Activated CD8-positive, alpha-beta memory T cell treated with anti-CD3 and anti-CD28 coated beads, Interleukin-2, amount 10 ng/mL, durations not matched to agents 7 days and 5 days (primary cell): ENCODE measurements around the gene SLC12A3. TPM values are rescaled to one million over a fixed set of nuclear protein-coding genes. Genes with fewer than 3 reads are reported as not detected.
"Not testable (repeated sequence)": the region's sequence is repeated elsewhere in the genome, so short reads cannot be mapped to it uniquely, and the experiment has no call there.

Experiments used
- ATAC-seq: fragments of 150-1000 bp; cut with Tn5 transposase; one replicate; pipeline ENCODE4 v1.10.0; 2021; ENCODE audit warnings: moderate library complexity
- CTCF ChIA-PET: fragments of 350-600 bp; sonication (Branson Sonifier 250); formaldehyde crosslinking; loops from one replicate; lab custom pipeline; 2021; ENCODE audit warnings: antibody characterized with exemption; lab: Charles Lee
- DNase-seq: peaks from one replicate; pipeline ENCODE4 v3.0.0-alpha.2; 2020
- H3K27ac Mint-ChIP-seq: one replicate; pipeline ENCODE4 v1.8.0; 2021; ENCODE audit warnings: mild to moderate bottlenecking, mixed read lengths
- H3K27me3 Mint-ChIP-seq: one replicate; pipeline ENCODE4 v1.8.0; 2021; ENCODE audit warnings: mixed read lengths
- H3K36me3 Mint-ChIP-seq: one replicate; pipeline ENCODE4 v1.8.0; 2021; ENCODE audit warnings: mild to moderate bottlenecking, mixed read lengths
- H3K4me1 Mint-ChIP-seq: one replicate; pipeline ENCODE4 v1.8.0; 2021; ENCODE audit warnings: mixed read lengths
- H3K4me3 Mint-ChIP-seq: one replicate; pipeline ENCODE4 v1.8.0; 2021; ENCODE audit warnings: mild to moderate bottlenecking, moderate library complexity, mixed read lengths
- H3K9me3 Mint-ChIP-seq: one replicate; pipeline ENCODE4 v1.8.0; 2022; ENCODE audit warnings: low read depth, mixed read lengths
- total RNA-seq, 2 experiments: library from RNA; stranded (reverse); gene quantifications; one replicate each; pipeline ENCODE4 v1.2.3, GENCODE V29; 2021

Gene SLC12A3
- total RNA-seq, 2 experiments from 2014 or later, result not detected

DNA sequence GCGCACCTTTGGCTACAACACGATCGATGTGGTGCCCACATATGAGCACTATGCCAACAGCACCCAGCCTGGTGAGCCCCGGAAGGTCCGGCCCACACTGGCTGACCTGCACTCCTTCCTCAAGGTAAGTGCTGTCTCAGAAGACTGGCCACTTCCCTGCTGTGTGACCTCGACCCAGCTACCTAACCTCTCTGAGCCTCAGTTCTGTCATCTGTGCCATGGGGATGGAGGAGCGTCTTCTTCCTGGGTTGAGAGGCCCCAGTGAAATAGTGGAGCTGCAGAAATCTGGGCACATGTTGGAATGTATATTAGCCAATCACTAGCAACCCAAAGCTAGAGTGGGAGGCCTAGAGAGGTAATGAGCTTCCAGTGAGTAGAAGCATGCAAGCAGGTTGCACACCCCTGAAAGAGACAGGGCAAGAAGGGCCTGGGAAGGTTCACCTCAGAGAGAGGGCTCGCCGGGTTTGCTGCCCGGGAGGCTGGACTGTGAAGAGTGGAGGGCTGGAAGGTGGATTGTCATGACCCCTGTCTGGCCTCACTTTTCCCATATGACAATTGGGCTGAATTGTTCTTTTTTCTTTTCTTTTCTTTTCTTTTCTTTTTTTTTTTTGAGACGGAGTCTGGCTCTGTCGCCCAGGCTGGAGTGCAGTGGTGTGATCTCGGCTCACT is 521 bp downstream of the SLC12A3 start:
- no peak for ATAC-seq
- Mint-ChIP-seq H3K4me3 (no peak overlapping the region), H3K4me1 (peaks cover 47% of the 10 kb centered on the region), H3K27me3 (peaks cover 2% of the 10 kb centered on the region), H3K36me3 (no peaks in the 10 kb centered on the region), H3K9me3 (no peaks in the 10 kb centered on the region), H3K27ac (no peak overlapping the region)
- DNase-seq, result no peak
- CTCF ChIA-PET, result interaction anchor here (1.0 to 8.5 kb wide), 6 partner anchors 10 to 164 kb away, joined by 3 to 82 read pairs (median 4); no protein-coding TSS in a partner anchor

DNA sequence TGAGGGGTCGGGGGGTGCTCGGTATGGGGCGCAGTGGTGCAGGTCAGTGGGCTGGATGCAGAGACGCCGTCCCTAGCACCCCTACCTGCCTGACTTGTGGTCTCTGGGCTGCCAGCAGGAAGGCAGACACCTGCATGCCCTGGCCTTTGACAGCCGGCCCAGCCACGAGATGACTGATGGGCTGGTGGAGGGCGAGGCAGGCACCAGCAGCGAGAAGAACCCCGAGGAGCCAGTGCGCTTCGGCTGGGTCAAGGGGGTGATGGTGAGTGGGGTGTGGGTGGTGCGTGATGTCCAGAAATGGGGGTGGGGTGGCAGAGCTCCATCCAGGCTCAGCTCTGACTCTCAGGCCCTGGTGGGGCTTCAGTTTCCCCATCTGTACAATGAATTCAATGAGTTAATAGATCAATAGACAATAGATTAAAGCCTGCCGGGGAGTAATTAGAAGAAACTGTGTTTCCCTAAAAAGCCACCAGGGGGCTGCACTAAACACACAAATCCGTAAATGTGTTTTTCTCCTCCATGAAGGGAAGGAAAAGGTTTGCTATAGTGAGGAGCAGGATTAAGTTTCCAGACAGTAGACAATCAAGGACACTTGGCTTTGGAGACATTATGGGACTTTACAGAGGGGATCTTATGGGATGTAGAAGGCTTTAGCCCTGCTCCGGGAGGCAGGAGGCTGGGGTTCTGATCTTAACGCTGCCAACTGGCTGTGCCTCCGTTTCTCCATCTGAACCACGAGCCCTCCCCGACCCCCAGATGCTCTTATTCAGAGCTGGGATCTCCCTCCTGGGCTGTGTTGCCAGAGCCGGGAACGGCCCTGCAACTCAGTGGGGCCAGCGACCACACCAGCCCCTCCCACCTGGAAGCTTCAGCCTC is 2.2 kb downstream of the SLC12A3 start:
- Mint-ChIP-seq H3K4me3 (no peak overlapping the region), H3K36me3 (no peaks in the 10 kb centered on the region), H3K27ac (no peak overlapping the region), H3K4me1 (peaks cover 31% of the 10 kb centered on the region), H3K9me3 (no peaks in the 10 kb centered on the region), H3K27me3 (peaks cover 2% of the 10 kb centered on the region)
- DNase-seq (peak; percentile 56), ATAC-seq (no peak)
- CTCF ChIA-PET, result interaction anchor here (0.7 to 8.5 kb wide), 18 partner anchors 8 to 96 kb away, joined by 3 to 82 read pairs (median 6); partner anchors contain the start of gene HERPUD1

DNA sequence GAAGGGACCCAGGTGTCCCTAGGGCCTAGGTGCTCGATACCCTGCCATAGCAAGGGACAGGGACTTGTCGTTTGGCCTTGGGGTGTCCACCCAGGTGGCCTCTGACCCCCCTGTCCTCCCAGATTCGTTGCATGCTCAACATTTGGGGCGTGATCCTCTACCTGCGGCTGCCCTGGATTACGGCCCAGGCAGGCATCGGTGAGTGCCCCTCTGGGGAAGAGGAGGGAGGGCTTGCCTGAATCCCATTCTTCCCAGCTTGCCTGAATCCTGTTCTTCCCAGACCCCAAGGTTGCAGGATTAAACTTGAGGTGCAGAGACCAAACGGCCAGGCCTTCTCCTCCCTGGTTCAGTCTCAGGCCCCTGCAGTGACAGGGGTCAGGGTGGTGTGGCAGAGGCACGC is 3.2 kb downstream of the SLC12A3 start:
- no peaks in the 10 kb centered on the region for H3K36me3 Mint-ChIP-seq
- H3K4me3 Mint-ChIP-seq, result no peak overlapping the region
- H3K4me1 Mint-ChIP-seq, result peaks cover 27% of the 10 kb centered on the region
- CTCF ChIA-PET, result interaction anchor here (1.0 to 8.5 kb wide), 12 partner anchors 9 to 291 kb away, joined by 3 to 82 read pairs (median 8); partner anchors contain the start of gene HERPUD1
- DNase-seq, result no peak
- no peak for ATAC-seq
- peaks cover 2% of the 10 kb centered on the region for H3K27me3 Mint-ChIP-seq
- H3K9me3 Mint-ChIP-seq, result no peaks in the 10 kb centered on the region
- H3K27ac Mint-ChIP-seq, result no peak overlapping the region

DNA sequence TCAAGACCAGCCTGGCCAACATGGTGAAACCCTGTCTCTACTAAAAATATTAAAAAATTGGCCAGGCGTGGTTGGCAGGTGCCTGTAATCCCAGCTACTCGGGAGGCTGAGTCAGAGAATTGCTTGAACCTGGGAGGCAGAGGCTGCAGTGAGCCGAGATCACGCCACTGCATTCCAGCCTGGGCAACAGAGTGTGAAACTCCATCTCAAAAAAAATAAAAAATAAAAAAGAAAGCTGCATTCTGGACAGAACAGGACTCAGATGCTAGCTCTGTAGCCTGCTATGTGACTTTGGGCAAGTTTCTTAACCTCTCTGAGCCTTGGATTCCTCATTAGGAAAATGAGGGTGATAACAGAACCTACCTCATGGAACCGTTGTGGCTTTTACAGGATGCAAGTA is 3.8 kb downstream of the SLC12A3 start:
- ATAC-seq, H3K9me3 Mint-ChIP-seq, DNase-seq, H3K36me3 Mint-ChIP-seq, H3K27me3 Mint-ChIP-seq, H3K4me3 Mint-ChIP-seq, H3K27ac Mint-ChIP-seq: not testable (repeated sequence)
- CTCF ChIA-PET, result interaction anchor here (0.9 to 8.5 kb wide), 31 partner anchors 9 to 317 kb away, joined by 3 to 82 read pairs (median 4); partner anchors contain the start of genes NUP93, PSME3IP1 and RSPRY1
- peaks cover 22% of the 10 kb centered on the region for H3K4me1 Mint-ChIP-seq

DNA sequence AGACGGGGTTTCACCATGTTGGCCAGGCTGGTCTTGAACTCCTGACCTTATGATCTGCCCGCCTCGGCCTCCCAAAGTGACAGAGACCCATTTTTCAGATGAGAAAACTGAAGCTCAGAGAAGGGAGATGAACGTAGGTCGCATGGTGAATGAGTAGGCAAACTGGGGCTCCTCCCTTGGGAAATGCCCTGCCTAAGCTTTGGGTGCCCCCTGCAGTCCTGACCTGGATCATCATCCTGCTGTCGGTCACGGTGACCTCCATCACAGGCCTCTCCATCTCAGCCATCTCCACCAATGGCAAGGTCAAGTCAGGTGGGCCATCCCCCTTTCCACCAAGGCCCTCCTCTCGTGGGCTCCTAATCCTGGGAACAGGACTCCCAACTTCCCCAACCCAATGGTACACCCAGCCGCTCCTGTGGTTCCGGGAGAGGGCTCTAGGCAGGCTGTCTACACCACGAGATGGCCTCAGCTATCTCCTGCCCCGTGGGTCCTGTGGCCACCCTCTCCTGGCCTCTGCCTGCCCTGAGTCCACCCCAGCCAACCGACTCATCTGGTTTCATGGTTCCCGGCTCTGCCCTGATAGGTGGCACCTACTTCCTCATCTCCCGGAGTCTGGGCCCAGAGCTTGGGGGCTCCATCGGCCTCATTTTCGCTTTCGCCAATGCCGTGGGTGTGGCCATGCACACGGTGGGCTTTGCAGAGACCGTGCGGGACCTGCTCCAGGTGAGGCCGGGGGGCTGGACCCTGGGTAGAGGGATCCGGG is 4.7 kb downstream of the SLC12A3 start:
- no peaks in the 10 kb centered on the region for H3K27me3 Mint-ChIP-seq
- no peaks in the 10 kb centered on the region for H3K36me3 Mint-ChIP-seq
- no peaks in the 10 kb centered on the region for H3K9me3 Mint-ChIP-seq
- DNase-seq (peak; percentile 72), ATAC-seq (peak; percentile 81)
- H3K4me1 Mint-ChIP-seq, result peaks cover 19% of the 10 kb centered on the region
- CTCF ChIA-PET, result interaction anchor here (0.9 to 8.5 kb wide), 31 partner anchors 10 to 316 kb away, joined by 3 to 82 read pairs (median 4); partner anchors contain the start of genes NUP93, PSME3IP1 and RSPRY1
- no peak overlapping the region for H3K4me3 Mint-ChIP-seq
- H3K27ac Mint-ChIP-seq, result no peak overlapping the region

DNA sequence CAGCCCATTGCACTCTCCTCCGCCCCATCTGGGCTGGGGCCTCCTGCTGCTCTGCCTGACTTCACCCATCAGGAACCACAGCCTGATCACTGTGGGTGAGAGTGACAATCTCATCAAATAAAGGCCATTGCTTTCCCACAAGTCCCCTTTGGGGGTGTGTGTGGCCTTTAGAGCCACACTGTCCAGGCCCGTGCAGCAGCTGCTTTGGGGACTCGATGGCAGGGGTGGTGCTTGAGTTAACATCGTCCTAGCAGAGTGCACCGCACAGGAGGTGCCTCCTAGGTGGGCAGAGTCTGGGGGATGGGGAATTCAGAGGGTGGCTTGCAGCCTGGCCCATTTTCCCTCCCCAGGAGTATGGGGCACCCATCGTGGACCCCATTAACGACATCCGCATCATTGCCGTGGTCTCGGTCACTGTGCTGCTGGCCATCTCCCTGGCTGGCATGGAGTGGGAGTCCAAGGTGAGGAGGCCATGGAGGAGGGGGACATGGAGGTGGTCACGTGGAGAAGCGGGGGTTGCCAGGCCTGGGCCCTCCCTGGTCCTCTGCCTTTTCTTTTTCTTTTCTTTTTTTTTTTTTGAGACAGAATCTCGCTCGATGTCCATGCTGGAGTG is 5.4 kb downstream of the SLC12A3 start:
- ATAC-seq (no peak), DNase-seq (no peak)
- Mint-ChIP-seq H3K36me3 (no peaks in the 10 kb centered on the region), H3K27me3 (no peaks in the 10 kb centered on the region), H3K4me1 (peaks cover 19% of the 10 kb centered on the region), H3K4me3 (no peak overlapping the region), H3K27ac (no peak overlapping the region), H3K9me3 (no peaks in the 10 kb centered on the region)
- CTCF ChIA-PET, result interaction anchor here (1.1 to 8.5 kb wide), 13 partner anchors 11 to 293 kb away, joined by 3 to 82 read pairs (median 10); no protein-coding TSS in a partner anchor

DNA sequence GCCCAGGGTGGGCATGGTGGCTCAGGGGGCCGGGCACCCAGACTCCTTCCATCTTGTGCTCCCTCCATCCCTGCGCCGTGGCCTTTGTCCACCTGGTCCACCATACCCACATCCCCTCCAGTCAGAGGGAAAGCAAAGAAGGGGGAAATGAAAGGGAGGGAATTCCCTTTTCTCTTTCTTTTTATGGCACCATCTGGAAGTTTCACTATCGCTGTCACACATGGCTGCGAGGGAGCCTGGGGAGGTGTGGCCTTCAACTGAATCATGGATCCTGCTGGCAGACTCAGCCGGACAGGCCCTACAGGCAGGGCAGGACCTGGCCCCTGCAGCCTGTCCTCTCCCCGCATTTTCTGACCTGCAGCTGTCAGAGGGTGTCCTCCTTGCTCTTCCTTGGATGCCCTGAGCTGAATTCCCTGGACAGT is 6.2 kb downstream of the SLC12A3 start:
- DNase-seq (no peak), ATAC-seq (no peak)
- H3K9me3 Mint-ChIP-seq, result no peaks in the 10 kb centered on the region
- no peak overlapping the region for H3K4me3 Mint-ChIP-seq
- H3K4me1 Mint-ChIP-seq, result peaks cover 20% of the 10 kb centered on the region
- H3K36me3 Mint-ChIP-seq, result no peaks in the 10 kb centered on the region
- no peaks in the 10 kb centered on the region for H3K27me3 Mint-ChIP-seq
- CTCF ChIA-PET, result interaction anchor here (1.0 to 8.5 kb wide), 4 partner anchors 9 to 295 kb away, joined by 3 to 82 read pairs (median 3); no protein-coding TSS in a partner anchor
- no peak overlapping the region for H3K27ac Mint-ChIP-seq

DNA sequence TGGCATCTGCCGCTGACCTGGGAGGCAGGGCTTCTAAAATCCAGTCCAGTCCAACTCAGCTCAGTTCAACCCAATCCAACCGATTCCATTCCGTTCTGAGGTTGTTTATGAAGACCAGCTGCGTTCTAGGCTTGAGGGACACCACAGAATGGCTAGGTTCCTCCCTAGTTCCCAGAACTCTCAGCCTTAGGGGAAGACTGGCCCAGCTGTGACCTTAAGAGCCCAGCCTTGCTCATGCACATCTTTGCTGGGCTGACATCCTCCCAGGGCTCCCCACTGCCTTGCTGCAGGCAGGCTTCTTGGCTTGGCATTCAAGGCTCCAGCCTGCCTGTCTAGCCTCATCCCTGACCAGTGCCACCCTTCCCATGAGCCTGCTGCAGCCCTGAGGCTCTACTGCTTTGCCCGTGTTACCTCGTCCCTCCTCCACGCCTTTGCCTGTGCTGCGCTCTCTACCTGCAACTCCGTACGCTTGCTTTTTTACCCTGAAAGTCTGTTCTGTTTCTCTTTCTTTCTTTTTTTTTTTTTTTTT is 7.9 kb downstream of the SLC12A3 start:
- no peaks in the 10 kb centered on the region for H3K27me3 Mint-ChIP-seq
- no peaks in the 10 kb centered on the region for H3K9me3 Mint-ChIP-seq
- no peak overlapping the region for H3K27ac Mint-ChIP-seq
- H3K4me1 Mint-ChIP-seq, result peaks cover 14% of the 10 kb centered on the region
- DNase-seq, result no peak
- no peaks in the 10 kb centered on the region for H3K36me3 Mint-ChIP-seq
- H3K4me3 Mint-ChIP-seq, result no peak overlapping the region
- CTCF ChIA-PET, result no interaction called here
- ATAC-seq, result no peak

DNA sequence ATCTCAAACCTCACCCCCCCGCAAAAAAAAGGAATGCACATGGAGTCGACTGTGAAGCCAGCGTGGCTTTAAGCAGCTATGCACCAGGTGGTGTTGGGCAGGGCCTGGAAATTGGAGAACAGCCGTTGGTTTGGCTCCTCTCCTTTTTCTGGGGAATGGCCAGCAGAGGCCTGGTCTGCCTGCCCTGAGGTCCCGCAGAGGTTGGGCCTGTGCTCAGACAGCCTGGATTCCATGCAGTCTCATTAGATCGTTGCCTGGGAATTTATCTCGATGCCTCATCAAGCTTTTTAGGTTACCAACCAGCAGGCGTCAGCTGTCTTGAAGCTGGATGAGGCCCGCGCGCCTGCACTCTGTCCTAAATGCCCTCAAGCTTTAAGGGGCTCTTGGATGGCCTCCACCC is 9.8 kb downstream of the SLC12A3 start:
- H3K36me3 Mint-ChIP-seq, result no peaks in the 10 kb centered on the region
- H3K9me3 Mint-ChIP-seq, result no peaks in the 10 kb centered on the region
- H3K27ac Mint-ChIP-seq, result no peak overlapping the region
- H3K4me1 Mint-ChIP-seq, result peaks cover 10% of the 10 kb centered on the region
- DNase-seq, result no peak
- H3K4me3 Mint-ChIP-seq, result no peak overlapping the region
- ATAC-seq, result no peak
- no peaks in the 10 kb centered on the region for H3K27me3 Mint-ChIP-seq
- CTCF ChIA-PET, result interaction anchor here (1.0 to 2.5 kb wide), 4 partner anchors 8 to 89 kb away, joined by 3 to 7 read pairs (median 5); no protein-coding TSS in a partner anchor

DNA sequence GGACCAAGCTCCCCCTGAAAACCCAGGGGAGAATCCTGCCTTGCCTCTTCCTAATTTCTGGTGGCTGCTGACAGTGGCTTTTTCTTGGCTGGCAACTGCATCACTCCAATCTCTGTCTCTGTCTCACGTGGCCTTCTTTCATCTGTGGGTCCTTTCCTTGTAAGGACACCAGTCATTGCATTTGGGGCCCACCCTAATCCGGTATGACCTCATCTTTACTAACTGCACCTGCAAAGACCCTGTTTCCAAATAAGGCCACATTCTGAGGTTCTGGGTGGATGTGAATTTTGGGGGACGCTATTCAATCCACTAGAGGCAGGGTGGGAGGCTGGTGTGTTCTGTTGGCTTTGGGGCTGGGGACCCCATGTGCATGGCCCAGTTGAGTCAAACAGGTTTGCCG is 11.0 kb downstream of the SLC12A3 start:
- CTCF ChIA-PET, result interaction anchor here (0.6 to 2.5 kb wide), 5 partner anchors 10 to 329 kb away, joined by 3 to 7 read pairs (median 3); no protein-coding TSS in a partner anchor
- Mint-ChIP-seq H3K9me3 (no peaks in the 10 kb centered on the region), H3K27ac (no peak overlapping the region), H3K36me3 (no peaks in the 10 kb centered on the region), H3K27me3 (no peaks in the 10 kb centered on the region), H3K4me3 (no peak overlapping the region), H3K4me1 (peaks cover 9% of the 10 kb centered on the region)
- ATAC-seq (no peak), DNase-seq (no peak)

DNA sequence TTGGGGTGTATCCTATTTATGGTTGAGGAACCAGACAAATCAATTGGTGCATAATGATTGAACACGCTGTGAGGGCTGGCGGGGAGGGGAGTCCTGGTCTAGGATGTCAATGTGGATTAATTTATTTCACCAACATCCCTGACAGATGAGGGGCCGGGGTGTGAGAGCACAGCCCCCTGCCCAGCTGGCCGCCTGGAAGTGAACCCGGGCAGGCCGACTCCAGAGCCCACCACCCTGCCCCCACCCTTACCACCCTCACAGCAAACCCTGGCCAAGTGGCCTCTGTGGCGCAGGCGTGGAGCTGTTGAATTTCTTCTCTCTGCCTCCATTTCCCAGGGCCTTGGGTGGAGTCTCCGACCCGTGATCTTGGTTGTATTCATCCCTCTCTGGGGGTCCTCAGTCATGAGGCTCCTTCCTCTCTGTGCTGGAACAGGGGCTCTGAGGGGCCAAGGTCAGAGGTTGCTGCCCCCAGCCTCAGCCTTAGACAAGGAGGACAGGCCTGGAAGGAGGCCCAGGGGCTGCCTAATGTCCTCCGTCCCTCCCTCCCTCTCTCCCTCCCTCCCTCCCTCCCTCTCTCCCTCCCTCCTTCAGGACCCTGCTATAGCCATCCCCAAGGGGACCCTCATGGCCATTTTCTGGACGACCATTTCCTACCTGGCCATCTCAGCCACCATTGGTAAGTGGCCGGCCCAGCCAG is 12.6 kb downstream of the SLC12A3 start:
- Mint-ChIP-seq H3K4me3 (no peak overlapping the region), H3K27me3 (no peaks in the 10 kb centered on the region), H3K36me3 (no peaks in the 10 kb centered on the region), H3K27ac (no peak overlapping the region), H3K4me1 (peaks cover 8% of the 10 kb centered on the region), H3K9me3 (no peaks in the 10 kb centered on the region)
- CTCF ChIA-PET, result no interaction called here
- ATAC-seq (no peak), DNase-seq (no peak)
